Measurements from ENCODE around the gene APOL4.
"Not testable (repeated sequence)": the region's sequence is repeated elsewhere in the genome, so short reads cannot be mapped to it uniquely, and the experiment has no call there.

APOL4 gene

GRCh38 chr22:36205573-36205972, 4.0 kb upstream of the APOL4 start:
- not testable (repeated sequence) for DNase-seq

- no peak for DNase-seq
Observed at GRCh38 chr22:36204632-36205015, 3.0 kb upstream of the APOL4 start.

- DNase-seq, result no peak
Observed at GRCh38 chr22:36204001-36204631, 2.5 kb upstream of the APOL4 start.

- not testable (repeated sequence) for DNase-seq
Observed at GRCh38 chr22:36203441-36203840, 1.8 kb upstream of the APOL4 start.

- DNase-seq, result not testable (repeated sequence)
Observed at GRCh38 chr22:36202906-36203305, 1.3 kb upstream of the APOL4 start.

- not testable (repeated sequence) for DNase-seq
Observed at GRCh38 chr22:36201025-36201424, 584 bp downstream of the APOL4 start.

GRCh38 chr22:36199001-36199551, 2.5 kb downstream of the APOL4 start:
- DNase-seq, result no peak

GRCh38 chr22:36198536-36198935, 3.1 kb downstream of the APOL4 start:
- no peak for DNase-seq

- no peak for DNase-seq
Observed at GRCh38 chr22:36197514-36198146, 4.0 kb downstream of the APOL4 start.

GRCh38 chr22:36197065-36197440, 4.6 kb downstream of the APOL4 start:
- DNase-seq, result no peak

GRCh38 chr22:36196254-36197064, 5.2 kb downstream of the APOL4 start:
- DNase-seq, result no peak

- peak; percentile 20 for DNase-seq
Observed at GRCh38 chr22:36194971-36195370, 6.6 kb downstream of the APOL4 start.

GRCh38 chr22:36194385-36194784, 7.2 kb downstream of the APOL4 start:
- no peak for DNase-seq

GRCh38 chr22:36193577-36193976, 8.0 kb downstream of the APOL4 start:
- no peak for DNase-seq

GRCh38 chr22:36193171-36193570, 8.4 kb downstream of the APOL4 start:
- no peak for DNase-seq

- no peak for DNase-seq
Observed at GRCh38 chr22:36192542-36192941, 9.1 kb downstream of the APOL4 start.

GRCh38 chr22:36191106-36191836, 10.3 kb downstream of the APOL4 start:
- no peak for DNase-seq

GRCh38 chr22:36187862-36188261, 13.7 kb downstream of the APOL4 start:
- DNase-seq, result not testable (repeated sequence)

- no peak for DNase-seq
Observed at GRCh38 chr22:36185828-36186624, 15.6 kb downstream of the APOL4 start.

GRCh38 chr22:36184433-36185025, 17.1 kb downstream of the APOL4 start:
- DNase-seq, result no peak

GRCh38 chr22:36183446-36183845, 18.2 kb downstream of the APOL4 start:
- no peak for DNase-seq

- DNase-seq, result no peak
Observed at GRCh38 chr22:36182857-36183256, 18.8 kb downstream of the APOL4 start.

Measured in activated CD4-positive, alpha-beta T cell treated with anti-CD3 and anti-CD28 coated beads for 1 hour (primary cell).